Liver (tissue), 9 donors: Measurements from ENCODE around the gene CHST12. TPM values are rescaled to one million over a fixed set of nuclear protein-coding genes. Genes with fewer than 3 reads are reported as not detected.

Source experiments
- DNase-seq: peaks from one replicate; pipeline ENCODE4 v3.0.0-alpha.2; 2017; ENCODE audit warnings: low spot score
- H3K27ac ChIP-seq, 2 donors: one replicate each; pipeline ENCODE4 v1.7.0; 2013; ENCODE audit warnings: inconsistent platforms in 2 of 2, low read length in 2 of 2, control low read depth in 1 of 2, low read depth in 1 of 2, mild to moderate bottlenecking in 1 of 2
- H3K27me3 ChIP-seq, 4 donors: one replicate each; pipeline versions ENCODE4 v1.6.1 to v1.7.0; 2013; ENCODE audit warnings: low read length in 3 of 4, inconsistent platforms in 1 of 4, mild to moderate bottlenecking in 1 of 4, moderate library complexity in 1 of 4; ENCODE audit not compliant: control insufficient read depth in 4 of 4, insufficient read depth in 4 of 4
- H3K36me3 ChIP-seq, 4 donors: one replicate each; pipeline versions ENCODE4 v1.6.1 to v1.7.0; 2013; ENCODE audit warnings: low read length in 3 of 4, mild to moderate bottlenecking in 3 of 4, low read depth in 1 of 4, moderate library complexity in 1 of 4; ENCODE audit not compliant: control insufficient read depth in 4 of 4, insufficient read depth in 3 of 4
- H3K4me1 ChIP-seq, 4 donors: one replicate each; pipeline versions ENCODE4 v1.6.1 to v1.7.0; 2013; ENCODE audit warnings: low read length in 3 of 4, mild to moderate bottlenecking in 3 of 4, moderate library complexity in 1 of 4; ENCODE audit not compliant: control insufficient read depth in 4 of 4, insufficient read depth in 4 of 4
- H3K4me3 ChIP-seq, 3 donors: one replicate each; pipeline versions ENCODE4 v1.6.1 to v1.7.0; 2013; ENCODE audit warnings: low read length in 3 of 3, control low read depth in 1 of 3, low read depth in 1 of 3, mild to moderate bottlenecking in 1 of 3
- H3K9ac ChIP-seq, 2 donors: one replicate each; pipeline ENCODE4 v1.7.0; 2013; ENCODE audit warnings: low read length in 2 of 2, mild to moderate bottlenecking in 2 of 2, moderate library complexity in 2 of 2, control low read depth in 1 of 2, low read depth in 1 of 2
- H3K9me3 ChIP-seq, 4 donors: one replicate each; pipeline versions ENCODE4 v1.6.1 to v1.7.0; 2013; ENCODE audit warnings: low read length in 3 of 4; ENCODE audit not compliant: control insufficient read depth in 4 of 4
- CTCF ChIP-seq: fragments of 150-350 bp; IDR thresholded peaks from 2 replicates; pipeline ENCODE4 v1.5.1; 2017; ENCODE audit warnings: improper control_type of control experiment, low read depth, low read length; ENCODE audit not compliant: missing input control
- EGR1 ChIP-seq, 2 donors: IDR thresholded peaks; 2 replicates each; pipeline ENCODE4 v1.6.1; 2016 to 2018; ENCODE audit warnings: antibody characterized with exemption in 2 of 2, low read depth in 2 of 2
- FOXA1 ChIP-seq: IDR thresholded peaks from 2 replicates; pipeline ENCODE4 v1.6.1; 2016; ENCODE audit warnings: antibody characterized with exemption
- FOXA2 ChIP-seq: IDR thresholded peaks from 2 replicates; pipeline ENCODE4 v1.6.1; 2016; ENCODE audit warnings: antibody characterized with exemption
- GABPA ChIP-seq, 2 donors: IDR thresholded peaks in 1 of 2; conservative IDR thresholded peaks in 1 of 2; 2 replicates each; pipeline ENCODE4 v1.6.1; 2016; ENCODE audit warnings: antibody characterized with exemption in 2 of 2, mild to moderate bottlenecking in 1 of 2, moderate library complexity in 1 of 2
- HNF4A ChIP-seq, 2 donors: conservative IDR thresholded peaks; 2 replicates each; pipeline ENCODE4 v1.6.1; 2016; ENCODE audit warnings: antibody characterized with exemption in 2 of 2, mild to moderate bottlenecking in 2 of 2
- HNF4G ChIP-seq: IDR thresholded peaks from 2 replicates; pipeline ENCODE4 v1.6.1; 2016; ENCODE audit warnings: antibody characterized with exemption
- JUND ChIP-seq, 2 donors: IDR thresholded peaks; 2 replicates each; pipeline ENCODE4 v1.6.1; 2016; ENCODE audit warnings: antibody characterized with exemption in 2 of 2
- NR2F2 ChIP-seq: IDR thresholded peaks from 2 replicates; pipeline ENCODE4 v1.6.1; 2016; ENCODE audit warnings: antibody characterized with exemption
- RAD21 ChIP-seq, 2 donors: IDR thresholded peaks; 2 replicates each; pipeline ENCODE4 v1.6.1; 2016; ENCODE audit warnings: antibody characterized with exemption in 2 of 2, mild to moderate bottlenecking in 2 of 2
- RXRA ChIP-seq, 2 donors: IDR thresholded peaks; 2 replicates each; pipeline ENCODE4 v1.6.1; 2017 to 2018; ENCODE audit warnings: antibody characterized with exemption in 2 of 2, mild to moderate bottlenecking in 1 of 2
- SP1 ChIP-seq: IDR thresholded peaks from 2 replicates; pipeline ENCODE4 v1.6.1; 2018; ENCODE audit warnings: antibody characterized with exemption, mild to moderate bottlenecking
- TAF1 ChIP-seq: conservative IDR thresholded peaks from 2 replicates; pipeline ENCODE4 v1.6.1; 2016; ENCODE audit warnings: antibody characterized with exemption, mild to moderate bottlenecking
- YY1 ChIP-seq: IDR thresholded peaks from 2 replicates; pipeline ENCODE4 v1.6.1; 2016; ENCODE audit warnings: antibody characterized with exemption, mild to moderate bottlenecking
- ZBTB33 ChIP-seq: IDR thresholded peaks from 2 replicates; pipeline ENCODE4 v1.6.1; 2016; ENCODE audit warnings: antibody characterized with exemption
- WGBS: extraction: QIAGEN DNeasy Blood & Tissue Kit; methylation state at CpG from one replicate; pipeline ENCODE4 v1.1.7; 2013; 5-methylcytosine and 5-hydroxymethylcytosine counted together
- polyA plus RNA-seq, 2 donors: library from polyadenylated mRNA; stranded (reverse) in 1 of 2; unstranded in 1 of 2; fragments of 200-250 nt in 1 of 2; fragments of >200 nt in 1 of 2; fragmentation: Nextera tagmentation in 1 of 2; extraction: Ambion mirVana in 1 of 2; gene quantifications; one replicate each; pipeline versions ENCODE4 v1.2.1 to v1.2.3, GENCODE V29; 2013 to 2015
- total RNA-seq, 2 donors: library from RNA; depleted of rRNA; stranded (reverse); fragments of >200 nt; gene quantifications; one replicate each; pipeline ENCODE4 v1.2.3, GENCODE V29; 2014
- TF ChIP-seq, protein P1 (sequence below): IDR thresholded peaks from 2 replicates; pipeline ENCODE4 v1.6.1; 2016; ENCODE audit warnings: antibody characterized with exemption, mild to moderate bottlenecking
- TF ChIP-seq, protein P2 (sequence below): IDR thresholded peaks from 2 replicates; pipeline ENCODE4 v1.6.1; 2016; ENCODE audit warnings: antibody characterized with exemption
- TF ChIP-seq, protein P3 (sequence below): IDR thresholded peaks from 2 replicates; pipeline ENCODE4 v1.6.1; 2016; ENCODE audit warnings: antibody characterized with exemption
- donor health status: healthy.
- donor health status: healthy.
- donor health status: healthy.
- donor health status: healthy.
- donor health status: healthy.

The CHST12 gene
- total and polyA plus RNA-seq, 4 donors, result 3.2 to 11.9 (median 5.2) TPM

- WGBS, result 84% methylated on average over 10 of the region's 10 CpGs
- Histone ChIP-seq H3K27ac (peak overlapping the region in 1 of 2 donors; percentile 19), H3K4me3 (no peak overlapping the region), H3K4me1 (peaks cover 7 to 32% (median 20%) of the 10 kb centered on the region in 4 donors), H3K9ac (no peak overlapping the region), H3K36me3 (no peaks in the 10 kb centered on the region), H3K27me3 (no peaks in the 10 kb centered on the region), H3K9me3 (no peaks in the 10 kb centered on the region)
- no peak for TF ChIP-seq EGR1 (IDR thresholded peaks at IDR 0.05; ENCODE audit: low read depth in 2 of 2)
- TF ChIP-seq, protein P1, sequence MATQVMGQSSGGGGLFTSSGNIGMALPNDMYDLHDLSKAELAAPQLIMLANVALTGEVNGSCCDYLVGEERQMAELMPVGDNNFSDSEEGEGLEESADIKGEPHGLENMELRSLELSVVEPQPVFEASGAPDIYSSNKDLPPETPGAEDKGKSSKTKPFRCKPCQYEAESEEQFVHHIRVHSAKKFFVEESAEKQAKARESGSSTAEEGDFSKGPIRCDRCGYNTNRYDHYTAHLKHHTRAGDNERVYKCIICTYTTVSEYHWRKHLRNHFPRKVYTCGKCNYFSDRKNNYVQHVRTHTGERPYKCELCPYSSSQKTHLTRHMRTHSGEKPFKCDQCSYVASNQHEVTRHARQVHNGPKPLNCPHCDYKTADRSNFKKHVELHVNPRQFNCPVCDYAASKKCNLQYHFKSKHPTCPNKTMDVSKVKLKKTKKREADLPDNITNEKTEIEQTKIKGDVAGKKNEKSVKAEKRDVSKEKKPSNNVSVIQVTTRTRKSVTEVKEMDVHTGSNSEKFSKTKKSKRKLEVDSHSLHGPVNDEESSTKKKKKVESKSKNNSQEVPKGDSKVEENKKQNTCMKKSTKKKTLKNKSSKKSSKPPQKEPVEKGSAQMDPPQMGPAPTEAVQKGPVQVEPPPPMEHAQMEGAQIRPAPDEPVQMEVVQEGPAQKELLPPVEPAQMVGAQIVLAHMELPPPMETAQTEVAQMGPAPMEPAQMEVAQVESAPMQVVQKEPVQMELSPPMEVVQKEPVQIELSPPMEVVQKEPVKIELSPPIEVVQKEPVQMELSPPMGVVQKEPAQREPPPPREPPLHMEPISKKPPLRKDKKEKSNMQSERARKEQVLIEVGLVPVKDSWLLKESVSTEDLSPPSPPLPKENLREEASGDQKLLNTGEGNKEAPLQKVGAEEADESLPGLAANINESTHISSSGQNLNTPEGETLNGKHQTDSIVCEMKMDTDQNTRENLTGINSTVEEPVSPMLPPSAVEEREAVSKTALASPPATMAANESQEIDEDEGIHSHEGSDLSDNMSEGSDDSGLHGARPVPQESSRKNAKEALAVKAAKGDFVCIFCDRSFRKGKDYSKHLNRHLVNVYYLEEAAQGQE, result no peak
- TF ChIP-seq HNF4G, result no peak
- TF ChIP-seq, protein P2, sequence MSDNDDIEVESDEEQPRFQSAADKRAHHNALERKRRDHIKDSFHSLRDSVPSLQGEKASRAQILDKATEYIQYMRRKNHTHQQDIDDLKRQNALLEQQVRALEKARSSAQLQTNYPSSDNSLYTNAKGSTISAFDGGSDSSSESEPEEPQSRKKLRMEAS, result no peak
- TF ChIP-seq CTCF, result no peak
- TF ChIP-seq RAD21 (IDR thresholded peaks at IDR 0.05), result no peak
- no peak for TF ChIP-seq NR2F2
- TF ChIP-seq JUND (IDR thresholded peaks at IDR 0.05), result no peak
- no peak for TF ChIP-seq YY1
- TF ChIP-seq GABPA (IDR thresholded peaks at IDR 0.05 in 1 of 2, conservative IDR thresholded peaks at IDR 0.05 in 1 of 2), result no peak
- TF ChIP-seq FOXA1, result no peak
- TF ChIP-seq SP1, result no peak
- TF ChIP-seq TAF1, result no peak
- TF ChIP-seq HNF4A (conservative IDR thresholded peaks at IDR 0.05), result no peak
- TF ChIP-seq, protein P3, sequence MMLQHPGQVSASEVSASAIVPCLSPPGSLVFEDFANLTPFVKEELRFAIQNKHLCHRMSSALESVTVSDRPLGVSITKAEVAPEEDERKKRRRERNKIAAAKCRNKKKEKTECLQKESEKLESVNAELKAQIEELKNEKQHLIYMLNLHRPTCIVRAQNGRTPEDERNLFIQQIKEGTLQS, result no peak
- no peak for TF ChIP-seq RXRA (IDR thresholded peaks at IDR 0.05)
- TF ChIP-seq FOXA2, result no peak
- TF ChIP-seq ZBTB33, result no peak
- no peak for DNase-seq
Measured at GRCh38 chr7:2405201-2405600, 1.8 kb downstream of the CHST12 start.
